Activated CD4-positive, alpha-beta memory T cell treated with anti-CD3 and anti-CD28 coated beads for 36 hours (primary cell): ENCODE measurements around the gene FAM13A. TPM values are rescaled to one million over a fixed set of nuclear protein-coding genes. Genes with fewer than 3 reads are reported as not detected.

Experiments
- CTCF ChIA-PET: fragments of 350-600 bp; sonication (Branson Sonifier 250); formaldehyde crosslinking; loops from one replicate; lab custom pipeline; 2021; ENCODE audit warnings: antibody characterized with exemption, inconsistent platforms; lab: Charles Lee
- POLR2A ChIA-PET: fragments of 350-600 bp; sonication (Branson Sonifier 250); formaldehyde crosslinking; loops from one replicate; lab custom pipeline; 2021; ENCODE audit warnings: antibody characterized with exemption; lab: Charles Lee
- DNase-seq: peaks from one replicate; pipeline ENCODE4 v3.0.0-alpha.2; 2020
- H3K27ac Mint-ChIP-seq: one replicate; pipeline ENCODE4 v1.8.0; 2021; ENCODE audit warnings: mixed read lengths
- H3K27me3 Mint-ChIP-seq: one replicate; pipeline ENCODE4 v1.8.0; 2021; ENCODE audit warnings: mixed read lengths
- H3K36me3 Mint-ChIP-seq: one replicate; pipeline ENCODE4 v1.8.0; 2021; ENCODE audit warnings: mixed read lengths
- H3K4me1 Mint-ChIP-seq: one replicate; pipeline ENCODE4 v1.8.0; 2021; ENCODE audit warnings: low read depth, mixed read lengths
- H3K4me3 Mint-ChIP-seq: one replicate; pipeline ENCODE4 v1.8.0; 2021; ENCODE audit warnings: mild to moderate bottlenecking, mixed read lengths
- H3K9me3 Mint-ChIP-seq: one replicate; pipeline ENCODE4 v1.8.0; 2021; ENCODE audit warnings: mixed read lengths
- intact Hi-C: fragments of 100-400 bp; cut with micrococcal nuclease; formaldehyde crosslinking; loops from one replicate; pipeline ENCODE4 v1.15.1; 2023
- total RNA-seq, 2 experiments: library from RNA; stranded (reverse); gene quantifications; one replicate each; pipeline ENCODE4 v1.2.3, GENCODE V29; 2021

The FAM13A gene
- total RNA-seq, 2 experiments from 2014 or later = 2.3 to 2.6 TPM

GRCh38 chr4:88797725-88798124, 259.3 kb downstream of the FAM13A start:
- peaks cover 13% of the 10 kb centered on the region for H3K27me3 Mint-ChIP-seq
- no peak for DNase-seq
- intact Hi-C loops = no loop called here
- ChIA-PET CTCF (interaction anchor here (1.9 kb wide), 1 partner anchor 21 kb away, joined by 6 read pairs; no protein-coding TSS in a partner anchor), POLR2A (no interaction called here)
- no peak overlapping the region for H3K4me3 Mint-ChIP-seq
- H3K9me3 Mint-ChIP-seq = no peaks in the 10 kb centered on the region
- no peak overlapping the region for H3K27ac Mint-ChIP-seq
- peaks cover 13% of the 10 kb centered on the region for H3K4me1 Mint-ChIP-seq
- H3K36me3 Mint-ChIP-seq = peaks cover 4% of the 10 kb centered on the region

- Mint-ChIP-seq H3K27me3 (peaks cover 10% of the 10 kb centered on the region), H3K36me3 (peaks cover 4% of the 10 kb centered on the region), H3K27ac (no peak overlapping the region), H3K9me3 (no peaks in the 10 kb centered on the region), H3K4me1 (peaks cover 22% of the 10 kb centered on the region), H3K4me3 (no peak overlapping the region)
- no peak for DNase-seq
- ChIA-PET CTCF (interaction anchor here (1.9 kb wide), 1 partner anchor 22 kb away, joined by 6 read pairs; no protein-coding TSS in a partner anchor), POLR2A (no interaction called here)
- intact Hi-C loops = no loop called here
Observed at GRCh38 chr4:88796545-88796944, 260.4 kb downstream of the FAM13A start.

DNA sequence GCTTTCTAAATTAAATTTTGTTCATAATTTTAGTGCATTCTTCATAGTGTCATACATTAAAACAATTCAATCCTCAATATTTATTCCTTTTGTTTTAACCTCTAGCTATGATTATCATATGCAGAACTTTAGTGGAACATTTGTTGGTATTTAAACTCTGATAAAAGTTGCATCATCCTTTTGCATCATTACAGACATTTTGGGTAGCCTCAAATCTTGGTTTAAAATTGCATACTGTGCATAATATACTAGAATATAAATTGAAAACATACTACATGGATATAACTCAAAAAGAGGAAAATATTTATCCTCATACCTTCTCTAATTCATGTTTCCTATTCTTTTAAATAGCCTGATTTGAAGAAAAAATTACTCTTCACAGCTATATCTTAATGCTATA, 262.0 kb downstream of the FAM13A start:
- Mint-ChIP-seq H3K36me3 (peaks cover 4% of the 10 kb centered on the region), H3K27ac (no peak overlapping the region), H3K27me3 (peaks cover 6% of the 10 kb centered on the region), H3K4me3 (no peak overlapping the region), H3K4me1 (peaks cover 21% of the 10 kb centered on the region), H3K9me3 (no peaks in the 10 kb centered on the region)
- ChIA-PET CTCF (no interaction called here), POLR2A (no interaction called here)
- intact Hi-C loops = no loop called here
- no peak for DNase-seq

DNA sequence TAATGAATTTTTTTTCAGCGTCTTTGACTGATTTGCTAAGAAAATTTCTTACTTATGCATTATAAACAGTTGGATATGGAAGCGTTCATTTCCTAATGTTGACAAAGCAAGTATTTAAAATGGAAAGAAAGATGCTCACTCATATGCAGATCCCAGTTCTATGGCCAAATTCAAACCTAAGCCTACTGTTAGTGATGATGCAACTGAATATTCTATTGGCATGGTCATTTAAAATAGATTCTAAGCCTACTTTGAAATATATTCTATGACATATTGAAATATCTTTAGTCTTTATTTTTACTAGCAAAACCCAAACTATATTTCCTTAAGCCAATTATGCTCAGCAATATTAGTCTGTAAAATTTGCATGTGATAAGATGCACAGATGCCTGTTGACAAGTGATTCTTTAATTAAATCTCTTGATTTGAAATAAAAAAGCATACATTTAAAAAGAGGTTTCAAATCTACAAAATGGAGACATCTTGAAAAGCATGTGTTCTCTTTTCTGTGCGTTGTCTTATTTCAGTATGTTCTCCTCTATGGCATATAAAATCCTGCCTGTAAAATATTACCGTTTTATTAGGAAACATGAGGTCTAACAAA, 262.8 kb downstream of the FAM13A start:
- Mint-ChIP-seq H3K36me3 (peaks cover 4% of the 10 kb centered on the region), H3K9me3 (no peaks in the 10 kb centered on the region), H3K27ac (no peak overlapping the region), H3K4me1 (peaks cover 19% of the 10 kb centered on the region), H3K27me3 (peaks cover 6% of the 10 kb centered on the region), H3K4me3 (no peak overlapping the region)
- intact Hi-C loops = no loop called here
- POLR2A ChIA-PET = no interaction called here
- DNase-seq = no peak
- CTCF ChIA-PET = no interaction called here

GRCh38 chr4:88793475-88793874, 263.5 kb downstream of the FAM13A start:
- intact Hi-C loops = loop anchor here (2.0 kb wide), 5 partner anchors 29 to 267 kb away; partner anchors contain the start of gene HERC3
- POLR2A ChIA-PET = no interaction called here
- no peak for DNase-seq

GRCh38 chr4:88792821-88793220, 264.2 kb downstream of the FAM13A start:
- POLR2A ChIA-PET = no interaction called here
- DNase-seq = no peak
- CTCF ChIA-PET = interaction anchor here (2.1 kb wide), 1 partner anchor 253 kb away, joined by 7 read pairs; no protein-coding TSS in a partner anchor
- Mint-ChIP-seq H3K4me3 (no peak overlapping the region), H3K27me3 (peaks cover 4% of the 10 kb centered on the region), H3K36me3 (peaks cover 2% of the 10 kb centered on the region), H3K4me1 (peaks cover 19% of the 10 kb centered on the region), H3K9me3 (no peaks in the 10 kb centered on the region), H3K27ac (no peak overlapping the region)
- intact Hi-C loops = loop anchor here (1.0 to 2.0 kb wide), 7 partner anchors 10 to 266 kb away; partner anchors contain the start of gene HERC3

More at GRCh38 chr4:88793475-88793874, 263.5 kb downstream of the FAM13A start:
- Mint-ChIP-seq H3K36me3 (peaks cover 3% of the 10 kb centered on the region), H3K27me3 (peaks cover 4% of the 10 kb centered on the region), H3K27ac (no peak overlapping the region), H3K9me3 (no peaks in the 10 kb centered on the region), H3K4me3 (no peak overlapping the region), H3K4me1 (peaks cover 19% of the 10 kb centered on the region)
- CTCF ChIA-PET = interaction anchor here (2.1 kb wide), 1 partner anchor 254 kb away, joined by 7 read pairs; no protein-coding TSS in a partner anchor

GRCh38 chr4:88792268-88792781, 264.7 kb downstream of the FAM13A start:
- DNase-seq = no peak
- intact Hi-C loops = loop anchor here (1.0 to 2.0 kb wide), 7 partner anchors 11 to 266 kb away; partner anchors contain the start of gene HERC3
- Mint-ChIP-seq H3K27ac (no peak overlapping the region), H3K9me3 (no peaks in the 10 kb centered on the region), H3K36me3 (no peaks in the 10 kb centered on the region), H3K4me3 (no peak overlapping the region), H3K4me1 (peaks cover 19% of the 10 kb centered on the region), H3K27me3 (peaks cover under 1% of the 10 kb centered on the region)
- ChIA-PET POLR2A (interaction anchor here (0.8 kb wide), 1 partner anchor 10 kb away, joined by 3 read pairs; no protein-coding TSS in a partner anchor), CTCF (interaction anchor here (1.3 to 2.1 kb wide), 2 partner anchors 253 to 268 kb away, joined by 7 read pairs; no protein-coding TSS in a partner anchor)

- Mint-ChIP-seq H3K9me3 (no peaks in the 10 kb centered on the region), H3K27me3 (no peaks in the 10 kb centered on the region), H3K4me3 (no peak overlapping the region), H3K27ac (no peak overlapping the region), H3K36me3 (no peaks in the 10 kb centered on the region), H3K4me1 (peaks cover 19% of the 10 kb centered on the region)
- CTCF ChIA-PET = interaction anchor here (1.1 to 3.6 kb wide), 4 partner anchors 74 to 267 kb away, joined by 3 to 14 read pairs (median 5); no protein-coding TSS in a partner anchor
- intact Hi-C loops = no loop called here
- POLR2A ChIA-PET = no interaction called here
- DNase-seq = no peak
Observed at GRCh38 chr4:88791274-88791673, 265.7 kb downstream of the FAM13A start.

- CTCF ChIA-PET = interaction anchor here (3.6 kb wide), 1 partner anchor 249 kb away, joined by 14 read pairs; no protein-coding TSS in a partner anchor
- no peaks in the 10 kb centered on the region for H3K36me3 Mint-ChIP-seq
- no peak overlapping the region for H3K4me3 Mint-ChIP-seq
Observed at GRCh38 chr4:88788895-88789294, 268.1 kb downstream of the FAM13A start.

DNA sequence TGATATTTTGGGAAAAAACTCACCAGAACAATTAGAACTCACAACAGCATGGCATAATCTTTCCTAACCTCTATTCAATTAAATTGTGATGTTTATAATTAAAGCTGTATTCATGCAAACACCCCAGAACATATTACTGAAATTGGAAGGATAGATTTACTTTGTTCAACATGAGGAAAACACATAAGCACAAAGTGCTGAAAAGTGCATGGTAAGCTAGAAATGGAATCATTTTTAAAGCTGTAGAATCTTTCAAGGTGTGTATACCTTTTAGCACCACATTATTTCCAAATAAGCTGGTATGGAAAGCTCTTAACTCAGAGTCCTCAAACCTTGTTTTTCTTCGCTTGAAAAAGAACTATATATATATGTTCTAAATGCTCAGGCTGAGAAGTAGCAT, 268.6 kb downstream of the FAM13A start:
- POLR2A ChIA-PET = no interaction called here
- Mint-ChIP-seq H3K9me3 (no peaks in the 10 kb centered on the region), H3K27me3 (no peaks in the 10 kb centered on the region), H3K27ac (no peak overlapping the region), H3K36me3 (no peaks in the 10 kb centered on the region), H3K4me1 (peaks cover 15% of the 10 kb centered on the region), H3K4me3 (no peak overlapping the region)
- CTCF ChIA-PET = interaction anchor here (3.6 kb wide), 1 partner anchor 249 kb away, joined by 14 read pairs; no protein-coding TSS in a partner anchor
- intact Hi-C loops = no loop called here
- DNase-seq = no peak

More at GRCh38 chr4:88788895-88789294, 268.1 kb downstream of the FAM13A start:
- POLR2A ChIA-PET = no interaction called here
- no peak for DNase-seq
- intact Hi-C loops = no loop called here
- Mint-ChIP-seq H3K27me3 (no peaks in the 10 kb centered on the region), H3K9me3 (no peaks in the 10 kb centered on the region), H3K27ac (no peak overlapping the region), H3K4me1 (peaks cover 19% of the 10 kb centered on the region)

- no peak overlapping the region for H3K27ac Mint-ChIP-seq
- no peaks in the 10 kb centered on the region for H3K36me3 Mint-ChIP-seq
- H3K4me1 Mint-ChIP-seq = no peaks in the 10 kb centered on the region
- ChIA-PET CTCF (no interaction called here), POLR2A (no interaction called here)
- no peak overlapping the region for H3K4me3 Mint-ChIP-seq
- DNase-seq = no peak
- no peaks in the 10 kb centered on the region for H3K27me3 Mint-ChIP-seq
- H3K9me3 Mint-ChIP-seq = no peaks in the 10 kb centered on the region
- intact Hi-C loops = no loop called here
Observed at GRCh38 chr4:88786011-88786410, 271.0 kb downstream of the FAM13A start.

DNA sequence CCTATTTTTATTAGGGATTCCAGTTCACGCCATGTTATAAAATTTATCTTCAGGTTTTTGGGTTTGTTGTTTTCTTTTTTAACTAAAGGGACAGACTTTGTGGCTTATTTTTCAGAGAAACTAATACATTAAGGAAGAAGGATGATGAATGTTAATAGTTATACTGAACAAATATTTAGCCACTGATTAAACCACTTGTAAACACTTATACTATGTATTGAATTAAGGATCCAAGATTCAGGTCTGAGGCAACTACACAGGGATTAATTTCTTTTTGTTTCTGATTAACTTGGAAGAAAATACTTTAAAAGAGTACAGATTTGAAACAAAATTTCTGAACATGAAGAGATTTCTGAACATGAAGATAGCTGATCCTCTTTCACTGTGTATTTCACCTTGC, 276.6 kb downstream of the FAM13A start:
- no peaks in the 10 kb centered on the region for H3K9me3 Mint-ChIP-seq
- POLR2A ChIA-PET = no interaction called here

More for the DNA sequence above, 276.6 kb downstream of the FAM13A start:
- H3K4me3 Mint-ChIP-seq = no peak overlapping the region
- no peaks in the 10 kb centered on the region for H3K36me3 Mint-ChIP-seq
- intact Hi-C loops = no loop called here
- CTCF ChIA-PET = no interaction called here
- no peaks in the 10 kb centered on the region for H3K4me1 Mint-ChIP-seq
- no peaks in the 10 kb centered on the region for H3K27me3 Mint-ChIP-seq
- H3K27ac Mint-ChIP-seq = no peak overlapping the region
- no peak for DNase-seq
